SKM-1 (cell line): ENCODE measurements around the gene GTF2IRD1.
"Not testable (repeated sequence)": the region's sequence is repeated elsewhere in the genome, so short reads cannot be mapped to it uniquely, and the experiment has no call there.

Experiments
- DNase-seq: peaks from one replicate; lab custom pipeline; 2025; ENCODE audit not compliant: unreplicated experiment; lab: John Stamatoyannopoulos, UW

The GTF2IRD1 gene, protein sequence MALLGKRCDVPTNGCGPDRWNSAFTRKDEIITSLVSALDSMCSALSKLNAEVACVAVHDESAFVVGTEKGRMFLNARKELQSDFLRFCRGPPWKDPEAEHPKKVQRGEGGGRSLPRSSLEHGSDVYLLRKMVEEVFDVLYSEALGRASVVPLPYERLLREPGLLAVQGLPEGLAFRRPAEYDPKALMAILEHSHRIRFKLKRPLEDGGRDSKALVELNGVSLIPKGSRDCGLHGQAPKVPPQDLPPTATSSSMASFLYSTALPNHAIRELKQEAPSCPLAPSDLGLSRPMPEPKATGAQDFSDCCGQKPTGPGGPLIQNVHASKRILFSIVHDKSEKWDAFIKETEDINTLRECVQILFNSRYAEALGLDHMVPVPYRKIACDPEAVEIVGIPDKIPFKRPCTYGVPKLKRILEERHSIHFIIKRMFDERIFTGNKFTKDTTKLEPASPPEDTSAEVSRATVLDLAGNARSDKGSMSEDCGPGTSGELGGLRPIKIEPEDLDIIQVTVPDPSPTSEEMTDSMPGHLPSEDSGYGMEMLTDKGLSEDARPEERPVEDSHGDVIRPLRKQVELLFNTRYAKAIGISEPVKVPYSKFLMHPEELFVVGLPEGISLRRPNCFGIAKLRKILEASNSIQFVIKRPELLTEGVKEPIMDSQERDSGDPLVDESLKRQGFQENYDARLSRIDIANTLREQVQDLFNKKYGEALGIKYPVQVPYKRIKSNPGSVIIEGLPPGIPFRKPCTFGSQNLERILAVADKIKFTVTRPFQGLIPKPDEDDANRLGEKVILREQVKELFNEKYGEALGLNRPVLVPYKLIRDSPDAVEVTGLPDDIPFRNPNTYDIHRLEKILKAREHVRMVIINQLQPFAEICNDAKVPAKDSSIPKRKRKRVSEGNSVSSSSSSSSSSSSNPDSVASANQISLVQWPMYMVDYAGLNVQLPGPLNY

DNA sequence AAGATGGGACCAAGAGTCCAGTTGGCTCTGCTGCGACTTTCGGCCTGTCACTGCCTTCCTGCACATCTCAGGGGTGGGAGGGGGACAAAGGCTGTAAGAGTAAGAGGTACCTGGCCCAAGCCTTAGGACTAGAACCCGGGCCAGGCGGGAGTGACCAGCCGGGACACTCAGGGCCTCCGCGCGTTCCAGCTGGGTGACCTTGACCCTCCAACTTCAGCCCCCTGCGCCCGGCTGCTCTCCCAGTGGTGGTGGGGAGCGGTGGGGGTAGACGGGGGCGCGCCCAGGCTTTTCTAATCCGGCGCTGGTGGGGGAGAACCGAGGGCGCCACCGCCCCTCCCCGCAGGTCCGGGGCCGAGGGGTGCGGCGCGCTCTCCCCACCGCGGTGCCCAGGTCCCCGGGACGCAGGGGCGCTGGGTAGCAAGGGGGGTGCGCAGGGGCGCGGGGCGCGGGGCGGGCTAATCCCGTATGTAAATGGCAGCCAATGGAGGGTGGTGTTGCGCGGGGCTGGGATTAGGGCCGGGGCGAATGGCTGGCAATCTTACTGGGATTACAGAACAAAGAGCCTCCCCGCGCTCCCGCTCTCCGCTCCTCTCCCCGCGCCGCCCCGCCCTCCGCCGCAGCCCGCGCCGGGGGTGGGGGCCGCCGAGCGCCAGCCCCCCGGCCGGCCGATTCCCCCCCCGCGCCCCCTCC lies at the start of gene GTF2IRD1:
TSS of gene GTF2IRD1 (plus strand) at position 585 of the 690 bp plus-strand sequence. CDS start 54,175 bp downstream, outside the sequence.
- peak; percentile 34 for DNase-seq

DNA sequence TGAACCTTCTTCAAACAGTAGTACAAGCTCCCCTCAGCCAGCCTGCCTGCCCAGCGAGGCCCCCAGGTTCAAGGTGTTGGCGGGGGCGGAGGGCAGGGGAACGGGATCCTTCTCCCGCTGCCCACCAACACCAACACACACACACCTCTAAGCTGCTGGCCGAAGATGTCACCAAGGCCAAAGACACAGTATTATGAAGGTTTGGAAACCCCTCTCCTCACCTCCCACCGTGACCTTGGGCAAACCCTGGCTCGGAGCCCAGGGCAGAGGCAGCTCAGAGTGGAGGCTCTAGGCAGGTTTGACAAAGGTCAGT lies 49.4 kb upstream of the GTF2IRD1 start:
- no peak for DNase-seq

DNA sequence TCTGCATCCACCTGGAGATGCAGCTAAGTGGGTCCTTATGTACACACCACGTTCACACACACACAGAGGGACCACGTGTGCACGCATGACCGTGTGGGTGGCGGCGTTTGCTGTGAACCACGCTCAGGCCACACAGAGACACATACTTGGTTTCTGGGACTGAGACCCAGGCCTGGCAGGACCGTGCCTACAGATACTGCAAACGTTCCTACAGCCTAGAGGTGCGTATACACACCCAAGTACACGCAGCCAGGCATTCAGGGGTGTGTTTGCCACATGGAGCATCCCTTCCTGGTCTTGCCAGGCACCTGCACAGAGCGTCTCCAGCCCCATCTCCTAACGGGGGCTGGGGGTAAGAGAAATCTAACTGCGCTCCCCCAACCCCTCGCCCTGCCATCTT lies 49.0 kb upstream of the GTF2IRD1 start:
- DNase-seq, result no peak

DNA sequence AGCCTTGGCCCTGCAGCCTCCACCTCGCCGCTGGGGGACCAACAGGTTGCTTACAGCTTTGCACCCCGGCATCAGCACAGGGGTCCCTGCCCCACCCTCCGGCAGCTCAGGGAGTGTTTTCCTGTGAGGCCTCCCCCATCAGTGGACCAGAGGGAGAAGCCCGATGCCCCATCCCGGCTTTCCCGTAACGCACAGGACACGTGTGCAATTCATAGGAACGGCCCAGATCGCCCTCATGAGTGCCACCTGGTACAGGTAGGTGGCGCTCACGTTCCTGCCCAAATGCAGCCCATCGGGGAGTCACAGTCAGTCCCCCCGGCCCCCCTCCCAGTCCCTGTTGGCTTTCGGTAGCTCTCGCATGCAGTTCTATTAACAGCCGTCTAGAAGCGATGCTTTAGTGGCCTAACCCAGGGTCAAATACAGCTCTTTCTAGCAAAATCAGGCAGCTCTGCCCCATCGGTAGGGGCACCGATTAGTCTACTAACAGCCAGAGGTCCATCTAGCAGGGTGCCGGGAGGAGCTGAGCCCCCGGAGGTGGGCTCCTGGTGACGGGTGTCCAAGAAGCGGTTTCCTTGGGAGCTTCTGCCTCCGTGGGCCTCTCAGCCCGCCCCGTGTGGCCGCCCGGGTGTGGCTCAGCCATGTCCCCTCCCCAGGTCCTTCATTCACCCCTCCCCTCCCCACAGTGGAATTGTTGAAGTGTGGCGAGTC lies 48.4 kb upstream of the GTF2IRD1 start:
- no peak for DNase-seq

DNA sequence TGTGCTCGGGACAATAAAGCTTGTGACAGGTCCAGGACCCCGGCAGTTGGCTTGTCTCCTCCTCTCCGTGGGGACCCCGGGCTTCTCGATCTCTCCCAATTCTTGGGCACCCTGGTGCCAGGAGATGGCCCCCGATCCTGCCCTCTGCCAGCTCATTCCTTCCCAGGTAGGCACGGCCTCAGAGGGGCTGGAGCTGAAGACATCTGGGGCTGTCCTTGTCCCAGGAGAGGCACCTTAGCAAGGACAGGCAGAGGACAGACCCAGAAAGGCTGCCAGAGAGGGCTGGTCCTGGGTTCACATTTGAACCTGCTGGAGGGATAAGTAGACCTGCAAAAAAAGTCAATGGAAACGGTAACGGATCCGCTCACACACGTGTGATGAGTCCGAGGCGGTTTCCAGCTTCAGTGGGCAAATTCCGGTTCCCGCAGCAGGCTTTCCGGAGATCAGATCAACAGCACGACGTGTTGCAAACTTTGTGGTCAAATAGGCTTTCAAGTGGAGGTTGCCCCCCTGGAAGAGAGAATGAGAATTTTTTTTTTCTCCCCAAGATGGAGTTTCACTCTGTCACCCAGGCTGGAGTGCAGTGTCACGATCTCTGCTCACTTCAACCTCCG lies 47.7 kb upstream of the GTF2IRD1 start:
- no peak for DNase-seq

DNA sequence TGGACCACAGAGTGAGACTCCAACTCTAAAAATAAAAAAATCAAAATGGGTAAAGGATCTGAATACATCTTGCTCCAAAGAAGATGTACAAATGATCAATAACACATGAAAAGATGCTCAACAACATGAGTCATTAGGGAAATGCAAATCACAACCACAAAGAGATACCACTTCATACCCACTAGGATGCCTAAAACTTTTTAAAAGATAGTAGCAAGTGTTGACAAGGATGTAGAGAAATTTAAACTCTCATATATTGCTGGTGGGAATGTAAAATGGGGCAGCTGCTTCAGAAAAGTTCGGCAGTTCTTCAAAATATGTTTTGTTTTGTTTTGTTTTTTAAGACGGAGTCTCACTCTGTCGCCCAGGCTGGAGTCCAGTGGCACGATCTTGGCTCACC lies 45.7 kb upstream of the GTF2IRD1 start:
- no peak for DNase-seq

DNA sequence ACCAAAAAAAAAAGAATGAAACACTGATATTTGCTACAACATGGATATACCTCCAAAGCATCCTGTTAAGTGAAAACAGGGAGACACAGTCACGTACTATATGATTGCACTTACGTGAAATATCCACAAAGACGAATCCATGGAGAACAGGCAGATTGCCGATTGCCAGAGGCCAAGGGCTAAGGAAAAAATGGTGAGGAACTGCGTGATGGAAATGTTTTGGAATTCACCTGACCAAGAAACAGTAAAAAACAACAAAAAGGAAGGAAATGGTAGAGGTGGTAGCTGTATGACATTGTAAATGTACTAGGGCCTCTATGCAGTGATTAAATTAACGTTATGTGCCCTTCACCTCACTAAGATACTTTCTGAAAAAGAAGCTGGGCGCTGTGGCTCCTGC lies 44.1 kb upstream of the GTF2IRD1 start:
- DNase-seq, result no peak

DNA sequence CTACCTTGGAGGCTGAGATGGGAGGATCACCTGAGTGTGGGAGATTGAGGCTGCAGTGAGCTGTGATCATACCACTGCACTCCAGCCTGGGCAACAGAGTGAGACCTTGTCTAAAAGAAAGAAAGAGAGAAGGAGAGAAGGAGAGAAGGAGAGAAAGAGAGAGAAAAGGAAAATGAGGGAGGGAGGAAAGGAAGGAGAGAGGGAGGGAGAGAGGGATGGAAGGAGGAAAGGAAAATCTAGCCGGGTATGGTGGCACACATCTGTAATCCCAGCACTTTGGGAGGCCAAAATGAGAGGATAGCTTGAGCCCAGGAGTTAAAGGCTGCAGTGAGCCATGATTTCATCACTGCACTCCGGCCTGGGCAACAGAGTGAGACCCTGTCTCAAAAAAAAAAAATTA lies 42.9 kb upstream of the GTF2IRD1 start:
- no peak for DNase-seq

DNA sequence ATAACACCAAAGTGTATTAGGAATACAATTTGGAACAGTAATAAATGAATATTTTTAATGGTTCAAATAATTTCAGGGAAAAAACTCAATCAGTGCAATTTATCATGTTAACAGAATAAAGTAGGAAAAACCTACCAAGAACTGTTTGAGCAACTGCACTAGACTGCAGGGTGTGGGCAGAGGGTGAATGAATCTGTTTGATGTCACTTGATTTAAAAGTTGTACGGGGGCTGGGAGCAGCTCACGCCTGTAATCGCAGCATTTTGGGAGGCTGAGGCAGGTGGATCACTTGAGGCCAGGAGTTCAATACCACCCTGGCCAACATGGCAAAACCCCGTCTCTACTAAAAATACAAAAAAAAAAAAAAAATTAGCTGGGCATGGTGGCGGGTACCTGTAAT lies 42.1 kb upstream of the GTF2IRD1 start:
- DNase-seq, result not testable (repeated sequence)

DNA sequence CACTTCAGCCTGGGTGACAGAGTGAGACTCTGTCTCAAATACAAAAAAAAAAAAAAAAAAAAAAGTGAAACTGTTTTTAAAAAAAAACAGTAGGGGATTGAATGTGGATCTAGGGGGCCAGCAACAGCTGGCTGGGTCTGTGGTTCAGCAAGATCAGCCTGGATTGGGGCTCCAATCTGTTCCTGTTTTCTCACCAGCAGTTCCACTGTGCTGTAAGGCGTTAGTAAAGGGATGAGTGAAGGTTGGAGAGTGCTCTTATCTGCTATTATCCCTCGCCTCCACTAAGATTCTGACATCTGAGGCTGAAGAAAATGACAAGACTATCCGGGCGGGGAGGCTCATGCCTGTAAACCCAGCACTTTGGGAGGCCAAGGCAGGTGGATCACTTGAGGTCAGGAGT lies 41.6 kb upstream of the GTF2IRD1 start:
- no peak for DNase-seq

DNA sequence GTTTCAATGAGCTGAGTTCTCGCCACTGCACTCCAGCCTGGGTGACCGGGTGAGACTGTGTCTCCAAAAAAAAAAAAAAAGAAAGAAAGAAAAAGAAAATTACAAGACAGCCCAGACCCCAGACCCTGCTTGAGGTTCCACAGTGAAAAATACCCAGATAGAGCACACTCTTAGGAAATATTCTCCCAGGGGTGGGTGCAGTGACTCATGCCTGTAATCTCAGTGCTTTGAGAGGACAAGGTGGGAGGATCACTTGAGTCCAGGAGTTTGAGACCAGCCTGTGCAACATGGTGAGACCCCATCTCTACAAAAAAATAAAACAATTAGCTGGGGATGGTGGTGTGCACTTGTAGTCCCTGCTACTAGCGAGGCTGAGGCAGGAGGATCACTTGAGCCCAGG lies 41.1 kb upstream of the GTF2IRD1 start:
- no peak for DNase-seq

DNA sequence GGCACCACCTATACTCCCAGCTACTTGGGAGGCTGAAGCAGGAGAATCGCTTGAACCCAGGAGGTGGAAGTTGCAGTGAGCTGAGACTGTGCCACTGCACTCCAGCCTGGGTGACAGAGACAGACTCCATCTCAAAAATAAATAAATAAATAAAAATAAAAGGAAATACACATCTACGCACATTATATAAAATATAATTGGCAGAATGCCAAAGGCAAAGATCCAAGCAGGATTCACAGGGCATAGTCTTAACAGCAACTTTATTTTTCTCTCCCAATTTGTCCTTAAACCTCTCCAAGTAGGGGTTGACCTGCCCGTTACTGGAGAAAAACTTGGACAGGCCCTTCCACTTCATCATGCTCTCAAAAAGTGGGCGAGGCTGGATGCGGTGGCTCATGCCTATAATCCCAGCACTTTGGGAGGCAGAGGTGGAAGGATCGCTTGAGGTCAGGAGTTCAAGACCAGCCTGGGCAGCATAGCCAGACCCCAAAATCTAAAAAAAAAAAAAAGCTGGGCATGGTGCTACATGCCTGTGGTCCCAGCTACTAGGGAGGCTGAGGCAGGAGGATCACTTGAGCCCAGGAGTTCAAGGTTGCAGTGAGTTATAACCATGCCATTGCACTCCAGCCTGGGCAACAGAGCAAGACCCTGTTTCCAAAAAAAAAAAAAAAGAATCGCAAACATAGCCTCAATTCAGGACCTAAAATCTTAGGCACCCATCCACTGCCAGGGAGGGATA lies 38.9 kb upstream of the GTF2IRD1 start:
- not testable (repeated sequence) for DNase-seq

DNA sequence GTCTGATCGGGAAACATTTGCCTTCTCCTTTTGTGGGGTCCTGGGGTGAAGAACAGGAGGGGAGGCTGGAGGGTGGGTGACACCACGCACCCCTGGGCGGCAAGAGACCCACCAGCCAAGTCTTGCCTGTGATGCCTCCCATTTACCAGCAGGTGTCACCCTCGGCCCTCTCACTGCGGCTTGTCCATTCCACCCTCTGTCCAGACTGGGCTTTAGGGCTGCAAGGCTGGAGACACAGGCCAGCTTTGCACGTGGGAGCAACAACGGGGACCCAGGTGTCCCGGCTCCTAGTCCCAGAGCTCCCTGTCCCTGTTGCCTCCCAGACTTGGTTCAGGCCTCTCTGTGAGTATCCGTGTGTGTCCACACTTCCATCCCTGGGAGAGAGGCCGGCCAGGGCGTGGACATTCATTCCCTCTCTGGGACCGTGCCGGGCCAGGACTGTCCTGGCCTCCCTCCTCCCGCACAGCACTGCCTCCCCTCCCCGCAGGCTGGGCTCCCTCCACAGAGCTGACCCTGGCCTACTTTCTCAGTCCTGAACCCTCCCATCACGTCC lies 36.2 kb upstream of the GTF2IRD1 start:
- DNase-seq, result peak; percentile 51

DNA sequence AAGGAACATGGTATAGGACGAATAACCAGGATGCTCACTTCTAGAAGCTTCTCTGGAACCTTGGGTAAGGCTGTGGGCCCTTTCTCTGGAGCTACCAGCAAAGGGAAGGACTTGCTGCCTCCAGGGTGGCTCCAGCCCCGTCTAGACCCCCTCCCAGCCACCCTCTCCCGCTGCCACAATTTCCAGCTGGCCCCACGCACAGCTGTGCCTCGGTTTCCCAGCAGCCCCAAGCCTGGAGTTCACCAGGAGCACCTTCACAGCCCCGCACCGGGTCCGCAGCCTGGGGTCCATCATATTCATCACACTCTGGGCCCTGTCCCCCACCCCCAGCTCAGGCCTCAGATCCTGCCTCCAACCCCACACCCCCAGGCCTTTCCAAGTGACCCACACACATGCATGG lies 35.6 kb upstream of the GTF2IRD1 start:
- DNase-seq, result no peak

DNA sequence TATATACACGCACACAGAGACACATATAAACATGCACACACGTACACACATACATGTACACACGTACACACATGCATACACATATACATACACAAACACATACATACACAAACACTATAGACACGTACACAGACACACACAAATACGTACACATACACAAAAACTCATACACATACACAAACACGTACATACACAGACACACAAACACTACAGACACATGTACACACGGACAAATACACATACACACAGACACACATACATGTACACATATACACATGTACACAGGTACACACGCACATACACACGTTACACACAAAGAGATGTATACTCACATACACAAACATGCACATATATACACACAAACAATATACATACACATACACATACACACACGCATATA lies 35.2 kb upstream of the GTF2IRD1 start:
- no peak for DNase-seq

DNA sequence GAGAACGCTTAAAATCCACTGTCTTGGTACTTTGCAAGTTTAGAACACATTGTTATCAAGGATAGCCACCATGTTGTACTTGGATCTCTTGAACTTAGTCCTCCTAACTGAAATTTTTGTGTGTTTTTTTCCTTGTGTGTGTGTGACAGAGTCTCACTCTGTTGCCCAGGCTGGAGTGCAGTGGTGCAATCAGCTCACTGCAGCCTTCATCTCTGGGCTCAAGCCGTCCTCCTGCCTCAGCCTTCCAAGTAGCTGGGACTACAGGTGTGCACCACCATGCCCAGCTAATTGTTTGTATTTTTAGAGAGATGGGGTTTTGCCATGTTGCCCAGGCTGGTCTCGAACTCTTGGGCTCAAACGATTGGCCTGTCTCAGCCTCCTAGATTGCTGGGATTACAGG lies 34.5 kb upstream of the GTF2IRD1 start:
- DNase-seq, result not testable (repeated sequence)

DNA sequence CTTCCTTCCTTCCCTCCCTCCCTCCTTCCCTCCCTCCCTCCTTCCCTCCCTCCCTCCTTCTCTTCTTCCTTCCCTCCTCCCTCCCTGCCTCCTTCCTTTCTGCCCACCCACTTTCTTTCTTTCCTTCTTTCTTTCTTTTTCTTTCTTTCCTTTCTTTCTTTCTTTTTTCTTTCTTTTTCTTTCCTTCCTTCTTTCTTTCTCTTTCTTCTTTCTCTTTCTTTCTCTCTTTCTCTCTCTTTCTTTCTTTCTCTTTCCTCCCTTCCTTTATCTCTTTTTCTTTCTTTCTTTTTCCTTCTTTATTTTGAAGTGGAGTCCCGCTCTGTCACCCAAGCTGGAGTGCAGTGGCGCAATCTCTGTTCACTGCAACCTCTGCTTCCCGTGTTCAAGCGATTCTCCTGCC lies 33.7 kb upstream of the GTF2IRD1 start:
- no peak for DNase-seq

DNA sequence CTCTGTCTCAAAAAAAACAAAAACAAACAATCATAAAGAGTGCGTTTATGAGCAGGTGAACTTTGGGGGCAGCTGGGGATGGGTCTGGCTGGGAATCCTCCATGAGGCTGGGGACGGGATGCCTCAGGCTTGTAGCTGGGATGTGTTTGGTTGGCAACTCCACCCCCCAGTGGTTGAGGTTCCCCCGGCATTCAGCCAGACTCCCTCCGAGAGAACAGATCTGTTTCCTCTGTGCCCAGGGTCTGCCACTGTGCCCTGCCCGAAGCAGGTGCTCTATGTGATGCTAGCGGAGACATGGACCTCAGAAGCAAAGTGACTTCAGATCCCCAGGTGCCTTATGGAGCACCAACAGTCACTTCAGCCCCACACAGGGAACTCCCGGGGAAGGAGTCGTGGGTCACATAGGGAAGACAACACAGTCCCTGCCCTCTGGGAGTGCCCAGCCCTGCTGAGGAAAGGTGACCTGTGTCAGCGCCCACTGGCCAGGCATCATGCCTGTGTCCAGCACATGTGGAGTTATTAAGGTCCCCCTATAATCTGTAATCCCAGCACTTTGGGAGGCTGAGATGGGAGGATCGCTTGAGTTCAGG lies 29.3 kb upstream of the GTF2IRD1 start:
- no peak for DNase-seq

DNA sequence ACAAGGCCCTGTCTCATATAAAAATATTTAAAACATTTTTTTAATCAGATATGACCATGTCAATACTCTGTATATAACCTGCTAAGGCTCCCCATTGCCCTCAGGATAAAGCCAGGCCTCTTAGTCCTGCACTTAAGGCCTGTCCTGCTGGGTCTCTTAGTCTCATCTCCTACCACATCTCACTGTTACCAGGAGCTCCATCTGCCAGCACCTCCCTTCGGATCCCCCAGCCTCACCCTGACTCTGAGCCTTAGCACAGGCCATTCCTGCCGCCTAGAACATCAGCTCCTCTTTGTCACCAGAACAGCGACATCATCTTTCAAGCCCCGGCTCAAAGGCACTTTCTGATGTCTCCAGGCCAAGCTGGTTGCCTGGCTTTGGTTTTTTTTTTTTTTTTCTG lies 25.7 kb upstream of the GTF2IRD1 start:
- no peak for DNase-seq
